Smooth muscle cell (in vitro differentiated cells): ENCODE data around the gene RNF126. TPM values are rescaled to one million over a fixed set of nuclear protein-coding genes. Genes with fewer than 3 reads are reported as not detected.

Experiments used
- DNase-seq: peaks from one replicate; lab custom pipeline; 2025; ENCODE audit not compliant: unreplicated experiment; lab: John Stamatoyannopoulos, UW
- H2AFZ ChIP-seq: fragments of 200-600 bp; sonication (generic); 2 replicates; pipeline ENCODE4 v1.6.0; 2016; ENCODE audit warnings: antibody characterized with exemption, low read depth, mild to moderate bottlenecking
- H3F3A ChIP-seq: fragments of 200-600 bp; sonication (generic); 2 replicates; pipeline ENCODE4 v1.6.0; 2017; ENCODE audit warnings: antibody characterized with exemption, low read depth
- H3K27ac ChIP-seq: fragments of 200-600 bp; sonication (generic); 2 replicates; pipeline ENCODE4 v1.5.1; 2016; ENCODE audit warnings: low read depth, mild to moderate bottlenecking
- H3K27me3 ChIP-seq: fragments of 200-600 bp; sonication (generic); 2 replicates; pipeline ENCODE4 v1.6.1; 2016; ENCODE audit warnings: low read depth, mild to moderate bottlenecking
- H3K36me3 ChIP-seq: fragments of 200-600 bp; sonication (generic); 2 replicates; pipeline ENCODE4 v1.5.1; 2016; ENCODE audit warnings: low read depth
- H3K4me1 ChIP-seq: fragments of 200-600 bp; sonication (generic); 2 replicates; pipeline ENCODE4 v1.5.1; 2016; ENCODE audit warnings: low read depth
- H3K4me2 ChIP-seq: fragments of 200-600 bp; sonication (generic); 2 replicates; pipeline ENCODE4 v1.6.0; 2016; ENCODE audit warnings: mild to moderate bottlenecking
- H3K4me3 ChIP-seq: fragments of 200-600 bp; sonication (generic); 2 replicates; pipeline ENCODE4 v1.5.1; 2016; ENCODE audit warnings: mild to moderate bottlenecking
- H3K79me2 ChIP-seq: fragments of 200-600 bp; sonication (generic); 2 replicates; pipeline ENCODE4 v1.6.0; 2016; ENCODE audit warnings: low read depth, mild to moderate bottlenecking
- H3K9ac ChIP-seq: fragments of 200-600 bp; sonication (generic); 2 replicates; pipeline ENCODE4 v1.6.0; 2016; ENCODE audit warnings: low read depth
- H3K9me3 ChIP-seq: fragments of 200-600 bp; sonication (generic); replicated peaks from 2 replicates; pipeline ENCODE4 v1.5.1; 2016; ENCODE audit warnings: low read depth
- H4K20me1 ChIP-seq: fragments of 200-600 bp; sonication (generic); 2 replicates; pipeline ENCODE4 v1.6.0; 2016; ENCODE audit warnings: low read depth
- CTCF ChIP-seq: fragments of 200-600 bp; sonication (generic); IDR thresholded peaks from 2 replicates; pipeline ENCODE4 v1.5.1; 2017; ENCODE audit warnings: borderline replicate concordance, mild to moderate bottlenecking, antibody characterized with exemption; ENCODE audit not compliant: insufficient read depth, poor library complexity, severe bottlenecking
- WGBS: methylation state at CpG from one replicate; pipeline ENCODE4 v1.1.7; 2016; ENCODE audit warnings: low lambda C conversion rate; 5-methylcytosine and 5-hydroxymethylcytosine counted together
- polyA plus RNA-seq: library from polyadenylated mRNA; unstranded; fragments of >200 nt; fragmentation: Nextera tagmentation; extraction: Ambion mirVana; gene quantifications from 2 replicates; pipeline ENCODE4 v1.2.1, GENCODE V29; 2016
- total RNA-seq: library from RNA; depleted of rRNA; stranded (reverse); fragments of >200 nt; gene quantifications from 2 replicates; pipeline ENCODE4 v1.2.3, GENCODE V29; 2014

Gene RNF126
- total and polyA plus RNA-seq, 2 experiments from 2014 or later: 19.8 to 60.4 TPM

- no peak for DNase-seq
- H3K4me2 ChIP-seq: peak overlapping the region; percentile 99
- peaks cover 74% of the 10 kb centered on the region for H3K79me2 ChIP-seq
- no peak overlapping the region for H2AFZ ChIP-seq
- peak overlapping the region; percentile 87 for H3K9ac ChIP-seq
- H4K20me1 ChIP-seq: peaks cover 67% of the 10 kb centered on the region
- H3K9me3 ChIP-seq: no peaks in the 10 kb centered on the region
- no peaks in the 10 kb centered on the region for H3K27me3 ChIP-seq
- peak overlapping the region; percentile 91 for H3K4me3 ChIP-seq
- peak overlapping the region; percentile 92 for H3K27ac ChIP-seq
- peaks cover 15% of the 10 kb centered on the region for H3K4me1 ChIP-seq
- H3F3A ChIP-seq: peaks cover 8% of the 10 kb centered on the region
- no peak for TF ChIP-seq CTCF
- no peaks in the 10 kb centered on the region for H3K36me3 ChIP-seq
- 86% methylated on average over 20 of the region's 20 CpGs for WGBS
Observed at GRCh38 chr19:660793-661426, 2.1 kb downstream of the RNF126 start.

- H3K36me3 ChIP-seq: no peaks in the 10 kb centered on the region
- WGBS: 66% methylated on average over 48 of the region's 50 CpGs
- H3K27me3 ChIP-seq: no peaks in the 10 kb centered on the region
- H3K9ac ChIP-seq: peak overlapping the region; percentile 79
- H4K20me1 ChIP-seq: peaks cover 84% of the 10 kb centered on the region
- peaks cover 90% of the 10 kb centered on the region for H3K79me2 ChIP-seq
- H3K4me2 ChIP-seq: peak overlapping the region; percentile 73
- H3K9me3 ChIP-seq: no peaks in the 10 kb centered on the region
- TF ChIP-seq CTCF: no peak
- peak; percentile 9 for DNase-seq
- no peak overlapping the region for H2AFZ ChIP-seq
- peaks cover 15% of the 10 kb centered on the region for H3K4me1 ChIP-seq
- H3K27ac ChIP-seq: peak overlapping the region; percentile 92
- H3K4me3 ChIP-seq: no peak overlapping the region
- peaks cover 8% of the 10 kb centered on the region for H3F3A ChIP-seq
Observed at GRCh38 chr19:658916-659839, 3.8 kb downstream of the RNF126 start.

- Histone ChIP-seq H4K20me1 (peaks cover 94% of the 10 kb centered on the region), H3K9ac (peak overlapping the region; percentile 79), H3K27me3 (no peaks in the 10 kb centered on the region), H3K4me3 (no peak overlapping the region), H3K27ac (peak overlapping the region; percentile 92), H3K79me2 (peaks cover 93% of the 10 kb centered on the region), H3K4me1 (peaks cover 15% of the 10 kb centered on the region), H2AFZ (no peak overlapping the region), H3K9me3 (no peaks in the 10 kb centered on the region), H3K36me3 (no peaks in the 10 kb centered on the region), H3F3A (peaks cover 8% of the 10 kb centered on the region), H3K4me2 (peak overlapping the region; percentile 73)
- WGBS: 87% methylated on average over 33 of the region's 33 CpGs
- no peak for TF ChIP-seq CTCF
- no peak for DNase-seq
Observed at GRCh38 chr19:658059-658839, 4.8 kb downstream of the RNF126 start.
